Stimulated activated naive CD4-positive, alpha-beta T cell (primary cell): ENCODE results near the gene LENG8.
A peak's percentile ranks its signal among the peaks of the same experiment; 100 is the strongest.
"Not testable (repeated sequence)": the region's sequence is repeated elsewhere in the genome, so short reads cannot be mapped to it uniquely, and the experiment has no call there.

Experiments
- DNase-seq, 6 experiments: peaks; one replicate each; lab custom pipeline; 2025; lab: John Stamatoyannopoulos, UW

The LENG8 gene

DNA sequence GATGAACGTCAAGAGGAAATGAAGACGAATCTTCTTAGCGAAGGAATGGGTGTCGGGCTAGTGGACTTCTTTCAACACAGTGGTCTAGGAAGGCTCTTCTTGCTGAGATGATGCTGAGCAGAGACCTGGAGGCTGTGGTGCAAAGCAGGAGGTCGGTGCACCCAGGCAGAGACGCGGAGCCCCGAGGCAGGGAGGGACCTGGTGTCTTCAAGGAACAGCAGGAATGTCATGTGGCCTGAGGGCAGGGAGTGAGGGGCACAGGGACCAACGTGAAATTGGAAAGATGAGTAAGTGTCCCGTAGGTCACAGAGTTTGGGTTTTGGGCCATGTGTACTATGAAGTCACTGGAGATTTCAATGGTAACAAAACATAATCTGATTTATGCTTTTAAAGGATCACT is 35.5 kb downstream of the LENG8 start:
- no peak for DNase-seq

DNA sequence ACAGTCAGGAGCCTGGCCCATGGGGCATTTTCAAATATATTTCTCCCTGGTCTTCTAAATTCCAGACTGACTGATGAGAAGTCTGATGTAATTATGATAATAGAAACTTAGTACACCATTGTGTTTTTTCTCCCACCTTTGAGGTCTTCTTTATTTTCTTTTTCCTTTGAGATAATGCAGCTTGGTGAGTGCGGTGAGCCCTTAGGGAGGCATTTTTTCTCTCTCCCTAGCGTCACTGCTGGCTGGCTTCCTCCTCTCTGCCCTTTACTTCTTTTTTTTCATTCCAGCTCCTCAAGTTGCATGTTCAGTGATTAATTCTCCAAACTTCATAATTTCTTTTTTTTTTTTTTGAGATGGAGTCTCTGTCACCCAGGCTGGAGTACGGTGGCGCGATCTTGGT is 36.9 kb downstream of the LENG8 start:
- no peak for DNase-seq

DNA sequence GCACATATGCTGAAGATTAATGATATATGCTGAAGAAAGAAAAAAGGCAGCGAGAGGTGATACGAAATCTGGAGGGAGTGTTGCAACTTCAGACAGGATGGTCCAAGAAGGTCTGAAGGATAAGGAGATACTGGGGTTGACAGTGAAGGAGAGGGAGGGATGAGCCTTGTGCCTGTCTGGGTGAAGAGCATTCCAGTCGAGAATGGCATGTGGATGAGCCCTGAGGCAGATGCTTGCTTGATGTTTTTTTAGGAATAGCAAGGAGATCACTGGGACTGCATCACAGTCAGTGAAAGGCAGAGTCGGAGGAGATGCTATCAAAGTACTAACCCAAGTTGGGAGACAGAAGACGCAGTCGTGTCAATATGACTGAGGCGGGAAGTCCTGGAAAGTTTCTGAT is 40.3 kb downstream of the LENG8 start:
- no peak for DNase-seq

DNA sequence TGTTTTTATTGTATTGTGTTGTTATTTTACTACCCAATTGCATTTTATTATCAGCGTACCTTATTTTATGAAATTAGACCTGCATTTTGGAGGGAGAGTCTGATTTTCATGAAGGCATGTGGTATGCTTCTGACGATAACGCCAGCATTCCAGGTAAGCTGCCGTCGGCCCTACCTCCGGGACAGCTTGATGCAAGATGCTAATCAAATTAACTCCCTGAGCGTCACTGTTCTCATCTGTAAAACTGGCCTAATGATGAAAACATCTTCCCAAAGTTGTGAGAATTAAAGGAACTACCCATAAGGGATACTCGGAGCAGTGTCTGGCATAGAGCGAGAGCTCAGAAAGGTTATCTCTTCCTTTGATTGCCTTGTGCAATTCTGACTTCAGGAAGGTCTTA is 40.8 kb downstream of the LENG8 start:
- DNase-seq = no peak

DNA sequence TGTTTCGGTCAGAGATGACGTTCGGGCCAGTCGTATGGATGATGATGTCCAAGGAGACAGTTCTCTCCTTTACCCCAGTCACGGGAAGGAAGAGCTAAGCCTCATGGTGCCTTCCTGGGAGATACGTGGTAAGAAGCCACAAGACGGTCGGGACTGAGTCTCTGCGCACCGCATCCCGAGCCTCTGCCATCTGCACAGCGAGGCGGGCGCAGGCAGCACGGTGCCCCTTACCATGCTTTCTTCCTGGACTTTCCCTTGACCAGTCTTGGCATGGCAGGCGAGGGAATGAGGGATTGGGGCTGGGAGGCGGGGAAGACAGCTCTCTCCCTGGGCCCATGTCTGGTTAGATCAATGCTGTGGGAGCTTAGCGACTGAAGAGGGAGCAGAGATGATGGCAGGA is 43.6 kb downstream of the LENG8 start:
- DNase-seq = no peak

DNA sequence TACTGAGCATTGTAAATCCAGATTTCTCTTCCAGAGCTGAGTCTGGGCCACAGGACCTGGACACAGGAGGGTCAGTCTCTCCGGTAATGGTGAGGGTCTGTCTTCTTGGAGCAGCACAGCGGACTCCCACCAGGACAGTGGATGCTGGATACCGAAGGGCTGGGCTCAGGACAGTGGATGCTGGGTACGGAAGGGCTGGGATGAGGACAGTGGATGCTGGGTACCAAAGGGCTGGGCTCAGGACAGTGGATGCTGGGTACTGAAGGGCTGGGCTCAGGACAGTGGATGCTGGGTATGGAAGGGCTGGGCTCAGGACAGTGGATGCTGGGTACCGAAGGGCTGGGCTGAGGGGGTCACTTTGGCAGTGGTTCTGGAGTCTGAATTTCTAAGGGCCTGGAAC is 44.1 kb downstream of the LENG8 start:
- not testable (repeated sequence) for DNase-seq

DNA sequence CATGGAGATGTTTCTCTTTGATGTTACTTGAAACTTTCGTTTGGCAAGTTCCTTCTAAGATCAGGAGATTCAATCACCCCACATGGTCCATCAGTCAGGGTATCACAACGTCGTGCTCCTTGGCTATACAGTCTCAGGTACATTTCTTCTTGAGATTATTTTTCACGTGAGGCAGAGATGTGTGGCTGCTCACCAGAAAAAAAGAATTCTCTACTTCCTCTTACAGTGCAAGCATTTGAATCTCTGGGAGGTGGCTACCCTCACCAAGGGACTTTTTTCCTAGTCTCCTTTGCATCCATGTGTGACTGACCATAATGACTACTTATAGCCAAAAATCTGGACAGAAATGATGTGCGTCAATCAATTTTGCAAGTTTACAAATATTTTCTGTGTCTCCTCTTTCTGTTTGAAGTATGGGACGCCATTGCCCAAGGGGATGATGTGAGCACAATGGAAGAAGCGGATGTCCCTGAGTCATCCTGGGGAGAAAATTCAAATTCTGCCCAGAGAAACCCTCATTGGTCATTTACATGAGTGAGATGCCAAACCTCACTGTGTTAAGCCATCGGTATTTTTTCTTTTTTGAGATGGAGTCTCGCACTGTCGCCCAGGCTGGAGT is 45.1 kb downstream of the LENG8 start:
- DNase-seq = no peak

DNA sequence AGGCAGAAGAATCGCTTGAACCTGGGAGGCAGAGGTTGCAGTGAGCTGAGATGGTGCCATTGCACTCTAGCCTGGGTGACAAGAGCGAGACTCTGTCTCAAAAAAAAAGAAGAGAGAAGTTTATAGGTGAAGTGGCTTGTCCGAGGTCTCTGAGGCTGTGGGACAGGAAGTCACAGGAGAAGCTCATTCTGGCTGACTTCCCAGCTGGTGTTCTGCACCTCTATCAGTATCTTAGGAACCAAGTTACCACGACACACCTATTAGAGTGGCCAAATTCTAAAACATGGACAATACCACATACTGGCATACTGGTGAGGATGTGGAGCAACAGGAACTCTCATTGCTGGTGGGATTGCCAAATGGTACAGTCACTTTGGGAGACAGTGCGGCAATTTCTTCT is 46.3 kb downstream of the LENG8 start:
- not testable (repeated sequence) for DNase-seq

DNA sequence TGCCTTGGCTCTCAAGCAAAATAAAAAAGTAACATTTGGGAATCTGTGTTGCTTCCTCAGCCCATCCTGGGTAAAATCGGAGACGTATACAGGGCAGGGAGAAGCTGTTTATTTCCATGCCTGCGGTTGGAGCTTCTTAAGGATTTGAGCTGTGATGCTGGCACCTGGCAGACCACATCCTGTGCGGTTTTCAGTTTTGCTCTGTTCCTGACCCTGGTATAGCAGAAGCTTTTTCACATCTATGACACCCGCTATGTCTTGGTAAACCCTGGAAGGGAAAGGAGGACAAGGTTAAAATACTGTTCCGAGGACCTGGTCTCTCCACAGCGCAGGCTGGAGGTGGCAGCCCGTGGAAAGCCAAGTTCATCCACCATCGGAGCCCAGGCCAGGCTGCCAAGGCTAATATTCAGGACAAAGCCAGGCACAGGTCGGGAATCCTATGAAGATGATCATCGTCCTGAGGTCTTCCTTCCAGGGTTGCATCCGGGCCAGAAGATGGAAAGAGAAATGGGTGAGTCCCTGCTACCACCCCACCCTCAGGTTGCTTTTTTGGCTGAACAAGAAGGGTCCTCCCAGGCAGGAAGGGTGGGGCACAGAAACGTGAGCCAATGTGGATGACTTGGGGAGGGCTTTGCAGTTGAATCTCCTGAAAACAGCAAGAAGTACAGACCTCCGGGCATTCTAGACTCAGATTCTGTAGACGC is 48.9 kb downstream of the LENG8 start:
- peak in 3 of 6 experiments; percentile 9 to 16 (median 14) for DNase-seq

DNA sequence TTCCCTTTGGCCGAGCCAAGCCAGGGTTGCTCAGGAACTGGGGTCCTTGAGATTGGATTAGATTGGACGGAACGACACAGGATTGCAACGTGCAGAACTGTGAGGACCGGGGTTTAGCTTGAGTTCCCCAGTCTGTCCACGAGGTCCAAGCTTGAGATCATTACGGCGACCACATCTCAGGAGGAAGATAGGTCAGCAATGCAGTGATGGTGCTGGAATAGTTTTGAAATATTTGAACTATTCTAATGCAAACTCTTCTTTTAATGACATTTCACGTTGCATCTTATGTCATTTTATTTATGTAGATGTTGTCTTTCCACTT is 49.4 kb downstream of the LENG8 start:
- DNase-seq = not testable (repeated sequence)

DNA sequence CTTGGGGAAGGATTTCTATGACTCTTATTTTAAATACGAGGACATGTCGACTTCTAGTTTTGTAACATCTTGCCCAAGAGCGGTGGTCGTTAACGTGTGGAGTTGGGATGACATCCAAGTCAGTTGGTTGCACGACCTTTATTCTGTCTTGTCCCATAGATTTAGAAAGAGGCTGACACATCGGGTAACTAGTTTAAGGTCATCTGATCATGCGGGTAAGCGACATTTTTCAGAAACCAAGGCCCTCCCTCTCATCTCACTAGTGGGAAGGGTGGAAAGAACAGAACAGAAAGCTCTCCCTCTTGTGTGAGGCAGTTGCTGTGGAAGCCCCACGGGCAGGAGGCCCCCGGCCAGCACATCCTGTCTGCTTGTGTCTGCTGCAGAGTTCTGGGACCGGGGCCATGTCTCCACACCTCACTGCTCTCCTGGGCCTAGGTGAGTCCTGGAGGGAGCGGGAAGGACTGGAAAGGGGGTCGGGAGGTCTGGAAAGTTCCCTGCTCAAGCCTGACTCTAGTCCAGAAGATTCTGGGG is 53.6 kb downstream of the LENG8 start, which contains the start of gene LAIR2:
Gene LAIR2 (plus strand): TSS at position 314 of the 531 bp plus-strand sequence. CDS start 88 bp downstream, at position 402.
- no peak for DNase-seq

DNA sequence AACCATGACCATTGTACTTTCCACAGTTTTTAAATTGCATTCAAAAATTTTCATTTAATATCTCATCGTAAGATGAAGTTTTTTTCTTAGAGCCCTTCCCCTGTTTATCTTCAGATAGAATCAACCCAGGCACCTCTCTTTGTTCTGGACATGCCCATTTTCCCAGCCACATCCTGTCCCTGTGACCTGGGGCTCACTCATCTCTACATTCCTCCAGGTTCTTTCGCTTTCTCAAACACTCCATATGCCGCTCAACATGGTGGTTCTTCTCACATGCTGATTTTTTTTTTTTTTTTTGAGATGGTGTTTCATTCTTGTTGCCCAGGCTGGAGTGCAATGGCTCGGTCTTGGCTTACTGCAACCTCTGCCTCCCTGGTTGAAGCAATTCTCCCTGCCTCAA is 56.5 kb downstream of the LENG8 start:
- DNase-seq = not testable (repeated sequence)

DNA sequence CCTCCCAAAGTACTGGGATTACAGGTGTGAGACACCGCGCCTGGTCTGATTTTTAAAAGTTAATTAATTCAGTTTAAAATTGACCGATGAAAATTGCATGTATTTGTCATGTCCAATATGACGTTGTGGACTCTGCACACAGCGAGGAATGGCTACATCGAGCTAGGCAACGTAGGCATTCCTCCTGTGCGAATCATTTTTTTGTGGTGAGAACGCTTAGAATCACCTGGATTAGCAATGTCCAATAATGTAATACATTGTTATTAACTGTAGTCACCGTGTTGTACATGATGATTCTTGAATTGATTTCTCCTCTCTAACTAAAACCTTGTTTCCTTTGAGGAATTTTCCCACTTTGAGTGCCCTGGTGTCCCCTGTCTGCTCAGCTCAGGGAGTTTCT is 57.1 kb downstream of the LENG8 start:
- DNase-seq = no peak

DNA sequence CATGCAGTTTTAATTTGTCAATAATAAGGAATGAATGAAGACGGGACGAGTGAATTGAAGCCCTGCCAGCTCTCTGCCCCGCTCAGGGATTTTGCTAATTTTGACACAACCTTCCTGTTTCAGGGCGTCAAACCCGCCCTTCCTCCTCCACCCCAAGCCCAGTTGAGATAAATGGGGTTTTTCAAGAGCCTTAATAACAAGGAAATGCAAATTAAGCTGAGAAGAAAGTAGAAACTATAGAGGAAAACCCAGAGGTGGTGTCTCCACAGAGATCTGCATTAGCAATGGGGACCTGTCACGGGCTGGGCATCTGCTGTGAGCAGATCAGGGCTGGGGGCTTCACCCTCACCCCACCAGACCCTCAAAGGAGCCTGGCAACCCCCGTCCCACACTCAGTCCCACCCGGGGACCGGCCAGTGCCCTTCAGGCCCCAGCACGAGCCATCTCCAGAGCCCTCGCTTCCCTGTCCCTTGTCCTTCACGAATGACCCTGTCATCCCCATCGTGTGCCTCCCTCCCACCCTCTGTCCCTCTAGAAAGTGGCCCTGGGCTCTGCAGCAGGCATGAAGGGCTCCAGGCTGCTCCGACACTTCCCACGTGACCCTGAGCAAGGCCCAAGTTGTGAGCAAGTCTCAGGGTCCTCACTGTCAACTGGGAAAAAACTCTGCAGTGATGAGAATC is 58.2 kb downstream of the LENG8 start:
- not testable (repeated sequence) for DNase-seq

DNA sequence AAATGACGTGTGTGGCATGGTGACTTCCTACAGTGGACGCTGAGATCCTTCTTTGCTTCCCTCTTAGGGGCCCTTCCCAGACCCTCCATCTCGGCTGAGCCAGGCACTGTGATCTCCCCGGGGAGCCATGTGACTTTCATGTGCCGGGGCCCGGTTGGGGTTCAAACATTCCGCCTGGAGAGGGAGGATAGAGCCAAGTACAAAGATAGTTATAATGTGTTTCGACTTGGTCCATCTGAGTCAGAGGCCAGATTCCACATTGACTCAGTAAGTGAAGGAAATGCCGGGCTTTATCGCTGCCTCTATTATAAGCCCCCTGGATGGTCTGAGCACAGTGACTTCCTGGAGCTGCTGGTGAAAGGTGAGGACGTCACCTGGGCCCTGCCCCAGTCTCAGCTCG is 58.8 kb downstream of the LENG8 start:
- DNase-seq = no peak

DNA sequence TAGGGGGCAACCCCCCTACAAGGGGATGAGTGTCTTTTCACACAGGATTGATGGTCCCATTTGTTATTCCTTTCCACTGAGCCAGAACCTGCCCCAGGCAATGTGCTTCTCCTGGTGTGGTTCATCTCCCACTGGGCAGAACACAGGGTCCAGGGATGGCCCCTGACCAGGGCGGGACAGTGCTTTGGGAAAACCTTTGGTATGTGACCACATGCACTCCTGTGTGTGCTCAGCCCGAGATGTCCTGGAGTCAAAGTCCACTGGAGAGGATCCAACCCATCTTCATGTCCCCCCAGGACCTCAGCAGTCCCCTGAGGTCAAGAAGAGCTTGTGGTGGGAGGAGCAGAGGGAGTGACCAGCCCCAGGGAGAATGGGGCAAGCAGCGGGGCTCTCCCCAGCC is 59.5 kb downstream of the LENG8 start:
- DNase-seq = not testable (repeated sequence)

DNA sequence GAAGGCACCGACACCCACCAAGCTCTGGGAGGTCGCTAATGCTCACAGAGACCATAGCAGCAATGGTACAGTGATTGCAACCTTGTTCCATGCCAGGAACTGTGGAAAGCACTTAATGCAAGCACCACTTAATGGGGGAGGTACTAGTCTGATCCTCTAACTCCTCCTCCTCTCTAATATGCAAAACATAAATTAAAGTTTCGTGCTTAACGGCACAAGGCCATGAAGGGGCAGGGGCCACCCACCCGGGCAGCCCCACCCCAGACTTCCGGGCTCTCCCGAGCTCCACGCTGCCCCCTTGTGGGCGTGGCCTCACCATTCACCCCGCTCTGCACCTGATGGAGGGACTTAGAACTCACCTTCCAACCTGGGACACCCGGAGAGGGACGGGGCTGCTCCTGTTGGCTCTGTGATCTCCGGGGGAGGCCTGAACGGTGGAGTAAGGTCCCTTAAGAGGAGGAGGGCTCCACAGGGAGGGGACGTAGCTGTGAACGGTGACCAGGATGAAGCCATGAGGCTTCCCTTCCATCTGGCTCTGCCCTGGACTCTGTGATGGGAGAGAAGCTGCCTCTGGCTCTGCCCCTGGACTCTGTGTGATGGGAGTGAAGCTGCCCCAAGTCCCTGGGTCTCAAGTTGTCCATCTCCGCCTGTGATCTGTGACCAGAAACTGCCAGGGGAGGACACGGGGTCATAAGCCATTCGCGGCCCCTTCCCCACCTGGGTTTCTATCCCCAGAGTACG is 60.4 kb downstream of the LENG8 start:
- not testable (repeated sequence) for DNase-seq
